ENCODE measurements around the gene NLGN1.

- no peak for TF ChIP-seq SP1 (IDR thresholded peaks at IDR 0.05; ENCODE audit: low read depth)
- TF ChIP-seq CTCF (IDR thresholded peaks at IDR 0.05 in 2 of 3, conservative IDR thresholded peaks at IDR 0.05 in 1 of 3; ENCODE audit: borderline replicate concordance in 1 of 3, insufficient read depth in 1 of 3, low read depth in 2 of 3, low read length in 2 of 3) = no peak
- TF ChIP-seq ZBTB33 (IDR thresholded peaks at IDR 0.05; ENCODE audit: extremely low read depth, insufficient replicate concordance, low read length) = no peak
- TF ChIP-seq EZH2phosphoT487 (IDR thresholded peaks at IDR 0.05; ENCODE audit: borderline replicate concordance) = no peak
- no peak for TF ChIP-seq CEBPB (IDR thresholded peaks at IDR 0.05; ENCODE audit: low read depth)
- TF ChIP-seq POLR2A (IDR thresholded peaks at IDR 0.05; ENCODE audit: borderline replicate concordance, extremely low read depth, insufficient read depth, insufficient read length) = no peak
- TF ChIP-seq SRF (IDR thresholded peaks at IDR 0.05; ENCODE audit: low read depth) = no peak
- no peak for TF ChIP-seq POLR2AphosphoS5 (IDR thresholded peaks at IDR 0.05; ENCODE audit: low read depth, low read length)
- no peak for TF ChIP-seq RAD21 (IDR thresholded peaks at IDR 0.05; ENCODE audit: low read depth)
- no peak for TF ChIP-seq EZH2 (IDR thresholded peaks at IDR 0.05)
- no peak for TF ChIP-seq JUND (IDR thresholded peaks at IDR 0.05)
- TF ChIP-seq ZNF274 (IDR thresholded peaks at IDR 0.05; ENCODE audit: low read depth, low read length) = no peak
- no peak for TF ChIP-seq TCF7L2 (IDR thresholded peaks at IDR 0.05; ENCODE audit: borderline replicate concordance, extremely low read depth, insufficient read depth, insufficient read length)
Measured at GRCh38 chr3:173875790-173876189, 478.2 kb downstream of the NLGN1 start.
